H9 (cell line): ENCODE results near the gene GATA6. TPM values are rescaled to one million over a fixed set of nuclear protein-coding genes. Genes with fewer than 3 reads are reported as not detected.

ENCODE experiments used
- DNase-seq: peaks from one replicate; pipeline ENCODE4 v3.0.0-alpha.2; 2017
- H2AFZ ChIP-seq: one replicate; pipeline ENCODE4 v1.6.1; 2013; ENCODE audit warnings: mild to moderate bottlenecking, low read length, control low read depth, moderate library complexity
- H2AK5ac ChIP-seq: 2 replicates; pipeline ENCODE4 v1.6.1; 2013; ENCODE audit warnings: low read length, control low read depth, mixed read lengths; ENCODE audit not compliant: insufficient read length
- H2BK120ac ChIP-seq: one replicate; pipeline ENCODE4 v1.6.1; 2013; ENCODE audit warnings: low read depth, mild to moderate bottlenecking, low read length, control low read depth, inconsistent platforms; ENCODE audit not compliant: poor library complexity, severe bottlenecking
- H2BK12ac ChIP-seq: 2 replicates; pipeline ENCODE4 v1.6.1; 2013; ENCODE audit warnings: low read length, control low read depth, mixed read lengths, low read depth; ENCODE audit not compliant: insufficient read length
- H2BK15ac ChIP-seq: 2 replicates; pipeline ENCODE4 v1.6.1; 2013; ENCODE audit warnings: low read depth, low read length, control low read depth
- H2BK20ac ChIP-seq: one replicate; pipeline ENCODE4 v1.6.1; 2013; ENCODE audit warnings: low read depth, mild to moderate bottlenecking, low read length, control low read depth, inconsistent platforms; ENCODE audit not compliant: poor library complexity, severe bottlenecking
- H2BK5ac ChIP-seq: 2 replicates; pipeline ENCODE4 v1.6.1; 2013; ENCODE audit warnings: low read length, control low read depth, mixed read lengths; ENCODE audit not compliant: insufficient read length
- H3K14ac ChIP-seq: 2 replicates; pipeline ENCODE4 v1.6.1; 2013; ENCODE audit warnings: low read length, control low read depth; ENCODE audit not compliant: insufficient read depth
- H3K18ac ChIP-seq: 2 replicates; pipeline ENCODE4 v1.6.1; 2013; ENCODE audit warnings: low read depth, mild to moderate bottlenecking, mixed read lengths, low read length, control low read depth; ENCODE audit not compliant: insufficient read length
- H3K23ac ChIP-seq: 2 replicates; pipeline ENCODE4 v1.6.1; 2013; ENCODE audit warnings: low read length, control low read depth, mixed read lengths, low read depth; ENCODE audit not compliant: insufficient read length
- H3K23me2 ChIP-seq: 2 replicates; pipeline ENCODE4 v1.6.1; 2013; ENCODE audit warnings: low read depth, mild to moderate bottlenecking, mixed read lengths, low read length, control low read depth; ENCODE audit not compliant: insufficient read length, poor library complexity, severe bottlenecking
- H3K27ac ChIP-seq: 2 replicates; pipeline ENCODE4 v1.5.1; 2013; ENCODE audit warnings: low read length, control low read depth, mixed read lengths, low read depth; ENCODE audit not compliant: insufficient read length
- H3K27me3 ChIP-seq: 2 replicates; pipeline ENCODE4 v1.6.1; 2013; ENCODE audit warnings: low read length, control low read depth, inconsistent platforms; ENCODE audit not compliant: insufficient read depth
- H3K4ac ChIP-seq: 2 replicates; pipeline ENCODE4 v1.6.1; 2013; ENCODE audit warnings: low read depth, mild to moderate bottlenecking, control low read depth, inconsistent platforms, low read length, moderate library complexity
- H3K4me1 ChIP-seq: 2 replicates; pipeline ENCODE4 v1.6.1; 2013; ENCODE audit warnings: low read length, control low read depth, inconsistent platforms; ENCODE audit not compliant: insufficient read depth
- H3K4me2 ChIP-seq: 2 replicates; pipeline ENCODE4 v1.6.1; 2013; ENCODE audit warnings: low read length, control low read depth, mixed read lengths; ENCODE audit not compliant: insufficient read length, insufficient read depth
- H3K56ac ChIP-seq: 2 replicates; pipeline ENCODE4 v1.6.1; 2013; ENCODE audit warnings: low read depth, mild to moderate bottlenecking, mixed read lengths, low read length, control low read depth; ENCODE audit not compliant: insufficient read length
- H3K79me1 ChIP-seq: 2 replicates; pipeline ENCODE4 v1.6.1; 2013; ENCODE audit warnings: low read depth, mild to moderate bottlenecking, moderate library complexity, low read length, control low read depth, inconsistent platforms; ENCODE audit not compliant: insufficient read depth, poor library complexity, severe bottlenecking
- H3K79me2 ChIP-seq: 2 replicates; pipeline ENCODE4 v1.6.1; 2013; ENCODE audit warnings: low read length, control low read depth, inconsistent platforms; ENCODE audit not compliant: insufficient read depth
- H3K9ac ChIP-seq: 2 replicates; pipeline ENCODE4 v1.6.1; 2013; ENCODE audit warnings: low read length, control low read depth, mixed read lengths; ENCODE audit not compliant: insufficient read length; ENCODE audit errors: extremely low read depth
- H3K9me3 ChIP-seq: one replicate; pipeline ENCODE4 v1.6.1; 2013; ENCODE audit warnings: low read depth, low read length, inconsistent platforms; ENCODE audit not compliant: control insufficient read depth
- H3T11ph ChIP-seq: one replicate; pipeline ENCODE4 v1.6.1; 2013; ENCODE audit warnings: mild to moderate bottlenecking, low read length, control low read depth, inconsistent platforms
- H4K20me1 ChIP-seq: one replicate; pipeline ENCODE4 v1.6.1; 2013; ENCODE audit not compliant: control insufficient read depth, insufficient read length, insufficient read depth
- H4K5ac ChIP-seq: 2 replicates; pipeline ENCODE4 v1.6.1; 2013; ENCODE audit warnings: low read depth, mild to moderate bottlenecking, mixed read lengths, low read length, control low read depth; ENCODE audit not compliant: insufficient read length
- H4K8ac ChIP-seq: replicated peaks from 2 replicates; pipeline ENCODE4 v1.6.1; 2013; ENCODE audit warnings: low read length, control low read depth, mixed read lengths, low read depth; ENCODE audit not compliant: insufficient read length
- H4K91ac ChIP-seq: 2 replicates; pipeline ENCODE4 v1.6.1; 2013; ENCODE audit warnings: low read depth, mild to moderate bottlenecking, moderate library complexity, mixed read lengths, low read length, control low read depth; ENCODE audit not compliant: insufficient read length
- H3K27ac Mint-ChIP-seq, 3 experiments: 2 replicates in 2 of 3; 3 replicates in 1 of 3; pipeline ENCODE4 v1.8.0; 2020 to 2021; ENCODE audit warnings: mixed read lengths in 3 of 3, mild to moderate bottlenecking in 1 of 3, moderate library complexity in 1 of 3
- H3K27me3 Mint-ChIP-seq: 2 replicates; pipeline ENCODE4 v1.8.0; 2021; ENCODE audit warnings: low read depth, mild to moderate bottlenecking, moderate library complexity, mixed read lengths
- H3K36me3 Mint-ChIP-seq, 3 experiments: 2 replicates in 2 of 3; 3 replicates in 1 of 3; pipeline ENCODE4 v1.8.0; 2020 to 2021; ENCODE audit warnings: low read depth in 3 of 3, mixed read lengths in 3 of 3; ENCODE audit not compliant: insufficient read depth in 1 of 3
- H3K4me1 Mint-ChIP-seq, 2 experiments: 2 replicates each; pipeline ENCODE4 v1.8.0; 2020; ENCODE audit warnings: mixed read lengths in 2 of 2
- H3K4me3 Mint-ChIP-seq, 2 experiments: 2 replicates in 1 of 2; 3 replicates in 1 of 2; pipeline ENCODE4 v1.8.0; 2020 to 2021; ENCODE audit warnings: mild to moderate bottlenecking in 2 of 2, mixed read lengths in 2 of 2, moderate library complexity in 1 of 2
- H3K9me3 Mint-ChIP-seq, 2 experiments: 2 replicates in 1 of 2; 3 replicates in 1 of 2; pipeline ENCODE4 v1.8.0; 2020; ENCODE audit warnings: mild to moderate bottlenecking in 2 of 2, mixed read lengths in 2 of 2, moderate library complexity in 1 of 2
- WGBS: extraction: QIAGEN DNeasy Blood & Tissue Kit; methylation state at CpG from one replicate; pipeline ENCODE4 v1.1.7; 2013; ENCODE audit warnings: missing lambda C conversion rate, low lambda C conversion rate, mixed read lengths; ENCODE audit not compliant: insufficient read length; ENCODE audit errors: extremely low coverage; 5-methylcytosine and 5-hydroxymethylcytosine counted together
- total RNA-seq: library from RNA; stranded (reverse); gene quantifications from 2 replicates; pipeline ENCODE4 v1.2.1, GENCODE V29; 2021
- TF ChIP-seq, protein P1 (sequence below): fragments of 200-600 bp; sonication (generic); conservative IDR thresholded peaks from 3 replicates; pipeline ENCODE4 v1.8.0; 2021; ENCODE audit warnings: antibody characterized with exemption, mild to moderate bottlenecking

Gene GATA6
- total RNA-seq, 1 experiment from 2014 or later, result not detected

DNA sequence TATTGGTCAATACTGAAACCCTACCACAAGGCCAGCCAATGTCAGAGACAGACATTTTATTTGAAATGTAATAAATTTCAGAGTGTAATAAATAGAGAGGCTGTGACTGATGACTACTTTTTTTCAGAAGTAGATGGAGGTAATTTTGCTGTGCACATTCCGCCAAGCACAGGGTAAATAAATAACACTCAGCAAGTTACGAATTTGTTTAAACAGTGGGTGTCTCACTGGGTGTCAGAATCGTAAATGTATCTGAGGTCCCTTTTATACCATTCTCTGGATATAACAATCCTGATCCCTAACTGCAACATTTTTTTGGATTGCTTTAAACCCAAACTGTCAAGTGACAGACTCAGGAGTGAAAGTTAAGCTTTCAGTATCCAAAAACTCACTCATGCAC lies 74.1 kb downstream of the GATA6 start:
- peaks cover under 1% of the 10 kb centered on the region for H3K27me3 Mint-ChIP-seq
- no peak overlapping the region for H3T11ph ChIP-seq
- H4K8ac ChIP-seq, result no peak overlapping the region
- TF ChIP-seq, protein P1, sequence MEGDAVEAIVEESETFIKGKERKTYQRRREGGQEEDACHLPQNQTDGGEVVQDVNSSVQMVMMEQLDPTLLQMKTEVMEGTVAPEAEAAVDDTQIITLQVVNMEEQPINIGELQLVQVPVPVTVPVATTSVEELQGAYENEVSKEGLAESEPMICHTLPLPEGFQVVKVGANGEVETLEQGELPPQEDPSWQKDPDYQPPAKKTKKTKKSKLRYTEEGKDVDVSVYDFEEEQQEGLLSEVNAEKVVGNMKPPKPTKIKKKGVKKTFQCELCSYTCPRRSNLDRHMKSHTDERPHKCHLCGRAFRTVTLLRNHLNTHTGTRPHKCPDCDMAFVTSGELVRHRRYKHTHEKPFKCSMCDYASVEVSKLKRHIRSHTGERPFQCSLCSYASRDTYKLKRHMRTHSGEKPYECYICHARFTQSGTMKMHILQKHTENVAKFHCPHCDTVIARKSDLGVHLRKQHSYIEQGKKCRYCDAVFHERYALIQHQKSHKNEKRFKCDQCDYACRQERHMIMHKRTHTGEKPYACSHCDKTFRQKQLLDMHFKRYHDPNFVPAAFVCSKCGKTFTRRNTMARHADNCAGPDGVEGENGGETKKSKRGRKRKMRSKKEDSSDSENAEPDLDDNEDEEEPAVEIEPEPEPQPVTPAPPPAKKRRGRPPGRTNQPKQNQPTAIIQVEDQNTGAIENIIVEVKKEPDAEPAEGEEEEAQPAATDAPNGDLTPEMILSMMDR, result no peak
- H3K4me1 Mint-ChIP-seq, result peaks cover 4 to 8% of the 10 kb centered on the region in 2 experiments; a peak in 2 of 4 replicates
- no peak overlapping the region for H3K23ac ChIP-seq
- no peak overlapping the region for H3K9ac ChIP-seq
- H4K91ac ChIP-seq, result no peak overlapping the region
- no peaks in the 10 kb centered on the region for H3K79me1 ChIP-seq
- no peak overlapping the region for H2BK20ac ChIP-seq
- H4K20me1 ChIP-seq, result no peaks in the 10 kb centered on the region
- H3K56ac ChIP-seq, result no peak overlapping the region
- no peak overlapping the region for H2BK5ac ChIP-seq
- H3K18ac ChIP-seq, result no peak overlapping the region
- no peak overlapping the region for H2AK5ac ChIP-seq
- no peak overlapping the region for H2AFZ ChIP-seq
- H4K5ac ChIP-seq, result no peak overlapping the region
- H3K9me3 Mint-ChIP-seq, result no peaks in the 10 kb centered on the region
- H3K4me2 ChIP-seq, result no peak overlapping the region
- H3K4me1 ChIP-seq, result no peaks in the 10 kb centered on the region
- H3K23me2 ChIP-seq, result no peaks in the 10 kb centered on the region
- H3K36me3 Mint-ChIP-seq, result no peaks in the 10 kb centered on the region
- H3K27me3 ChIP-seq, result no peaks in the 10 kb centered on the region
- H3K14ac ChIP-seq, result no peak overlapping the region
- no peak overlapping the region for H3K27ac Mint-ChIP-seq
- no peak overlapping the region for H2BK12ac ChIP-seq
- H3K4ac ChIP-seq, result no peak overlapping the region
- DNase-seq, result no peak
- H3K4me3 Mint-ChIP-seq, result no peak overlapping the region
- H3K27ac ChIP-seq, result no peak overlapping the region
- no CpG with 5 or more reads among the region's 3 CpGs for WGBS
- no peaks in the 10 kb centered on the region for H3K79me2 ChIP-seq
- H3K9me3 ChIP-seq, result no peaks in the 10 kb centered on the region
- no peak overlapping the region for H2BK120ac ChIP-seq
- no peak overlapping the region for H2BK15ac ChIP-seq
